Parathyroid adenoma (tissue), 2 donors: Measurements from ENCODE around the gene CDC42EP1.
A peak's percentile ranks its signal among the peaks of the same experiment; 100 is the strongest.

ENCODE experiments used
- H2AFZ ChIP-seq: fragments of 300-600 bp; sonication (generic); one replicate; pipeline ENCODE4 v1.7.0; 2017; ENCODE audit warnings: antibody characterized with exemption, mild to moderate bottlenecking
- H3K27ac ChIP-seq: fragments of 300-600 bp; sonication (generic); one replicate; pipeline ENCODE4 v1.7.0; 2017
- H3K27me3 ChIP-seq: fragments of 300-600 bp; sonication (generic); one replicate; pipeline ENCODE4 v1.7.0; 2017; ENCODE audit warnings: low read length; ENCODE audit not compliant: control insufficient read depth, insufficient read depth
- H3K36me3 ChIP-seq: fragments of 300-600 bp; sonication (generic); one replicate; pipeline ENCODE4 v1.7.0; 2017; ENCODE audit warnings: low read length; ENCODE audit not compliant: control insufficient read depth, insufficient read depth
- H3K4me1 ChIP-seq: fragments of 300-600 bp; sonication (generic); one replicate; pipeline ENCODE4 v1.7.0; 2017; ENCODE audit warnings: control low read depth
- H3K4me2 ChIP-seq: fragments of 300-600 bp; sonication (generic); one replicate; pipeline ENCODE4 v1.7.0; 2017; ENCODE audit warnings: low read length
- H3K4me3 ChIP-seq: fragments of 300-600 bp; sonication (generic); one replicate; pipeline ENCODE4 v1.7.0; 2017; ENCODE audit warnings: low read depth, low read length
- H3K79me2 ChIP-seq: fragments of 300-600 bp; sonication (generic); one replicate; pipeline ENCODE4 v1.7.0; 2017; ENCODE audit warnings: control low read depth
- H3K9ac ChIP-seq: fragments of 300-600 bp; sonication (generic); one replicate; pipeline ENCODE4 v1.7.0; 2017; ENCODE audit warnings: mild to moderate bottlenecking
- H3K9me3 ChIP-seq: fragments of 300-600 bp; sonication (generic); one replicate; pipeline ENCODE4 v1.7.0; 2017; ENCODE audit warnings: low read length; ENCODE audit not compliant: control insufficient read depth
- CTCF ChIP-seq: fragments of 300-600 bp; sonication (generic); IDR thresholded peaks from one replicate; pipeline ENCODE4 v1.7.0; 2017; ENCODE audit warnings: antibody characterized with exemption, mild to moderate bottlenecking
- donor health status: primary hyperparathyroidism.

CDC42EP1 gene

GRCh38 chr22:37568012-37568411, 7.7 kb downstream of the CDC42EP1 start:
- Histone ChIP-seq H3K4me3 (no peak overlapping the region), H3K79me2 (peaks cover 8% of the 10 kb centered on the region), H3K36me3 (no peaks in the 10 kb centered on the region), H3K27me3 (no peaks in the 10 kb centered on the region), H3K9ac (no peak overlapping the region), H3K4me1 (peaks cover 11% of the 10 kb centered on the region), H2AFZ (no peak overlapping the region), H3K4me2 (no peak overlapping the region), H3K27ac (no peak overlapping the region), H3K9me3 (no peaks in the 10 kb centered on the region)
- no peak for TF ChIP-seq CTCF

DNA sequence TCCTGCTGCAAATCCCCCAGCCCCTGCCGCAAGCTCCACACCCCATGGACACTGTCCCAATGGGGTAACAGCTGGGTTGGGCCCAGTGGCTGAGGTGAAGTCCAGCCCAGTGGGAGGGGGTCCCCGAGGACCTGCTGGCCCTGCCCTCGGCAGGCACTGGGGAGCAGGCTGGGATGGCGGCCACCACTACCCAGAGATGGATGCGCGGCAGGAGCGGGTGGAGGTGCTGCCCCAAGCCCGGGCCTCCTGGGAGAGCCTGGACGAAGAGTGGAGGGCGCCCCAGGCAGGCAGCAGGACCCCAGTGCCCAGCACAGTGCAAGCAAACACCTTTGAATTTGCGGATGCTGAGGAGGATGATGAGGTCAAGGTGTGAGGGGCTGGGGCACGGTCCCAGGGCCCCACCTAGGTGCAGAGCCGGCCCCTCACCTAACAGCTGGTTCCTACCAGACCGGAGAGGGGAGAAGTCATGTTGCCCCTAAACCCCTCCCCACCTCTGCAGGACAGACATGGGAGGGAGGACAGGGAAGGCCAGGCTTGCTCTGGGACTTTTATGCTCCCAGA, 8.2 kb downstream of the CDC42EP1 start:
- no peak for TF ChIP-seq CTCF
- Histone ChIP-seq H3K4me3 (no peak overlapping the region), H3K9me3 (no peaks in the 10 kb centered on the region), H3K4me2 (no peak overlapping the region), H3K79me2 (peaks cover 8% of the 10 kb centered on the region), H3K9ac (no peak overlapping the region), H3K36me3 (no peaks in the 10 kb centered on the region), H3K27me3 (no peaks in the 10 kb centered on the region), H3K27ac (no peak overlapping the region), H3K4me1 (peaks cover 10% of the 10 kb centered on the region), H2AFZ (no peak overlapping the region)

GRCh38 chr22:37569009-37569920, 9.0 kb downstream of the CDC42EP1 start:
- Histone ChIP-seq H2AFZ (no peak overlapping the region), H3K4me1 (peaks cover 5% of the 10 kb centered on the region), H3K4me2 (no peak overlapping the region), H3K36me3 (no peaks in the 10 kb centered on the region), H3K27ac (no peak overlapping the region), H3K9ac (no peak overlapping the region), H3K27me3 (no peaks in the 10 kb centered on the region), H3K4me3 (no peak overlapping the region), H3K9me3 (no peaks in the 10 kb centered on the region), H3K79me2 (peaks cover 8% of the 10 kb centered on the region)
- TF ChIP-seq CTCF = no peak

DNA sequence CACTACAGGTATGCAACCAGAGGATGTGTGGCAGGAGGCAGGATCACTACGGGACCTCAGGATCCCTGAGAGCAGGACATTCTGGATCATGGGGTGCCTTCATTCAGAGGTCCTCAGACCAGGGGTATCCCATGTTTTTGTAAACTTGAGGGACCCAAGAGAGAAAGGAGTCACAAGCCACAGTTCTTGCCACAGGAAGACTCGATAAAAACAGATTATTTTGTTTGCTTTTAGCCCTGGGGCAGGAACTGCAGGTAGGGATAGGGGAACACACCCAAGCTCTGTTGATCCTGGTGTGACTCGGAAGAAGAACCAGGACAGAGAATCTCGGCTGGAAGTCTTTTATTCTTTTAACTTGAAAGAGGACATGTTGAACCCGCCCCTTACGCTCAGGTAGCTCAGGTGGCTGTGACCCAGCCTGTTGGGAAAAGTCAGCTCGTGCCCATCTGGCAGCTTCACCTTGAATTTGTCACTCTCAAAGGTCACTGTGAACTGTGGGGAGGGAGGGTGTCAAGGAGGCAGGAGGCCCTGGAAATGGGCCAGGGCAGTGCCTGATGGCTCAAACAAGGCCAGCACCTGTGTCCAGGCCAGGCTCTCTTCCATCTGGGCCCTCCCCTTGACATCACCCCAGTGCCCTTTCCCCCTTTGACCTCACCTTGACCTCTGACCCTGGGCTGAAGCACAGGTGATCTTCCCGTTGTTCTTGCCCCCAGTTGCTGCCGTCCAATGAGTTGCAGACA, 9.8 kb downstream of the CDC42EP1 start:
- Histone ChIP-seq H3K9me3 (no peaks in the 10 kb centered on the region), H3K27ac (no peak overlapping the region), H3K4me1 (peaks cover 5% of the 10 kb centered on the region), H3K9ac (no peak overlapping the region), H3K4me3 (no peak overlapping the region), H2AFZ (peak overlapping the region; percentile 44), H3K79me2 (peaks cover 8% of the 10 kb centered on the region), H3K4me2 (peak overlapping the region; percentile 44), H3K36me3 (no peaks in the 10 kb centered on the region), H3K27me3 (no peaks in the 10 kb centered on the region)
- no peak for TF ChIP-seq CTCF
